HepG2 (cell line): ENCODE measurements around the gene FZD7. TPM values are rescaled to one million over a fixed set of nuclear protein-coding genes. Genes with fewer than 3 reads are reported as not detected.

Experiments used
- CREBL2 ChIP-seq: sonication (generic); formaldehyde crosslinking; IDR thresholded peaks from 2 replicates; pipeline ENCODE4 v1.8.1; 2023; ENCODE audit warnings: missing genetic modification reagents, mild to moderate bottlenecking, borderline replicate concordance
- CSRNP2 ChIP-seq: sonication (generic); formaldehyde crosslinking; conservative IDR thresholded peaks from 2 replicates; pipeline ENCODE4 v1.8.0; 2022; ENCODE audit warnings: low read depth, missing genetic modification reagents
- DMAP1 ChIP-seq: IDR thresholded peaks from 2 replicates; pipeline ENCODE4 v1.6.1; 2016
- FOXA1 ChIP-seq, 2 experiments: fragments of 450-650 bp in 1 of 2; sonication (generic) in 1 of 2; formaldehyde crosslinking in 1 of 2; IDR thresholded peaks; 2 replicates each; pipeline versions ENCODE4 v1.4.0 to v1.6.1; 2016 to 2020; ENCODE audit warnings: missing genetic modification reagents in 1 of 2
- FOXA3 ChIP-seq: IDR thresholded peaks from 2 replicates; pipeline ENCODE4 v1.6.1; 2016; ENCODE audit warnings: missing genetic modification reagents, missing compliant biosample characterization
- GFI1 ChIP-seq: sonication (generic); formaldehyde crosslinking; IDR thresholded peaks from 2 replicates; pipeline ENCODE4 v1.5.0; 2020; ENCODE audit warnings: missing genetic modification reagents, mild to moderate bottlenecking, borderline replicate concordance
- HOXD1 ChIP-seq: sonication (generic); formaldehyde crosslinking; IDR thresholded peaks from 2 replicates; pipeline ENCODE4 v1.5.0; 2020; ENCODE audit warnings: missing genetic modification reagents
- MXI1 ChIP-seq: IDR thresholded peaks from 3 replicates; pipeline ENCODE4 v1.6.1; 2012; ENCODE audit warnings: low read depth, low read length, inconsistent platforms, borderline replicate concordance
- NCOA5 ChIP-seq: sonication (generic); formaldehyde crosslinking; IDR thresholded peaks from 2 replicates; pipeline ENCODE4 v1.4.0; 2020; ENCODE audit warnings: missing genetic modification reagents
- PCBP2 ChIP-seq: fragments of 200-400 bp; formaldehyde crosslinking; optimal IDR thresholded peaks from 2 replicates; pipeline ENCODE3; 2018; ENCODE audit warnings: low read length, low read depth; ENCODE audit not compliant: poor library complexity, severe bottlenecking
- PHF8 ChIP-seq: sonication (generic); formaldehyde crosslinking; IDR thresholded peaks from 2 replicates; pipeline ENCODE4 v1.5.0; 2020; ENCODE audit warnings: missing genetic modification reagents
- SMAD1 ChIP-seq: sonication (generic); formaldehyde crosslinking; IDR thresholded peaks from 2 replicates; pipeline ENCODE4 v1.4.0; 2020; ENCODE audit warnings: missing genetic modification reagents, low read depth, mild to moderate bottlenecking, borderline replicate concordance
- TFDP2 ChIP-seq: sonication (generic); formaldehyde crosslinking; IDR thresholded peaks from 2 replicates; pipeline ENCODE4 v1.4.0; 2020; ENCODE audit warnings: missing genetic modification reagents
- ZMAT3 ChIP-seq: sonication (generic); formaldehyde crosslinking; conservative IDR thresholded peaks from 2 replicates; pipeline ENCODE4 v1.7.0; 2021; ENCODE audit warnings: missing genetic modification reagents
- ZNF605 ChIP-seq: sonication (generic); formaldehyde crosslinking; IDR thresholded peaks from 2 replicates; pipeline ENCODE4 v1.8.0; 2022; ENCODE audit warnings: mild to moderate bottlenecking, missing genetic modification reagents
- ZNF792 ChIP-seq: IDR thresholded peaks from 2 replicates; pipeline ENCODE4 v1.6.1; 2016
- ZNF841 ChIP-seq: sonication (generic); formaldehyde crosslinking; IDR thresholded peaks from 2 replicates; pipeline ENCODE4 v1.8.1; 2023; ENCODE audit warnings: missing genetic modification reagents, borderline replicate concordance
- ZSCAN31 ChIP-seq: sonication (generic); formaldehyde crosslinking; IDR thresholded peaks from 2 replicates; pipeline ENCODE4 v1.5.0; 2020; ENCODE audit warnings: low read depth, mild to moderate bottlenecking, missing genetic modification reagents
- polyA plus RNA-seq, 8 experiments: library from polyadenylated mRNA; depleted of rRNA in 3 of 8; stranded (reverse) in 7 of 8; unstranded in 1 of 8; fragments of >200 nt; fragmentation: Illumina TruSeq in 4 of 8; extraction: Trizol in 4 of 8; gene quantifications; 2 replicates each; pipeline versions ENCODE4 v1.2.1 to v1.2.3, GENCODE V29; 2011 to 2016; ENCODE audit warnings: low read depth in 4 of 8, missing spikeins in 1 of 8, mixed read lengths in 1 of 8; ENCODE audit not compliant: insufficient read depth in 1 of 8
- total RNA-seq, 5 experiments: library from RNA; depleted of rRNA; stranded (reverse); fragments of >200 nt; fragmentation: Illumina TruSeq; extraction: Trizol; gene quantifications; 2 replicates each; pipeline ENCODE4 v1.2.3, GENCODE V29; 2016; ENCODE audit warnings: low read depth in 1 of 5
- TF ChIP-seq, protein P1 (sequence below): IDR thresholded peaks from 2 replicates; pipeline ENCODE4 v1.6.1; 2016
- TF ChIP-seq, protein P2 (sequence below): sonication (generic); formaldehyde crosslinking; IDR thresholded peaks from 2 replicates; pipeline ENCODE4 v1.4.0; 2020; ENCODE audit warnings: missing genetic modification reagents
- TF ChIP-seq, protein P3 (sequence below): sonication (generic); formaldehyde crosslinking; IDR thresholded peaks from 2 replicates; pipeline ENCODE4 v1.5.1; 2020; ENCODE audit warnings: missing genetic modification reagents, mild to moderate bottlenecking, borderline replicate concordance

The FZD7 gene
- total and polyA plus RNA-seq, 2 of the 13 experiments (the other 11 are each of a cell fraction or from before 2014, with no cell fraction given) = 0.13 to 0.38 TPM

- TF ChIP-seq, protein P1, sequence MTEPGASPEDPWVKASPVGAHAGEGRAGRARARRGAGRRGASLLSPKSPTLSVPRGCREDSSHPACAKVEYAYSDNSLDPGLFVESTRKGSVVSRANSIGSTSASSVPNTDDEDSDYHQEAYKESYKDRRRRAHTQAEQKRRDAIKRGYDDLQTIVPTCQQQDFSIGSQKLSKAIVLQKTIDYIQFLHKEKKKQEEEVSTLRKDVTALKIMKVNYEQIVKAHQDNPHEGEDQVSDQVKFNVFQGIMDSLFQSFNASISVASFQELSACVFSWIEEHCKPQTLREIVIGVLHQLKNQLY = no peak
- TF ChIP-seq ZNF792 (CRISPR knock-in tag) (no peak), FOXA3 (CRISPR knock-in tag) (no peak), TFDP2 (peak; percentile 43; the same call in 1 of the 2 replicates), CREBL2 (CRISPR knock-in tag) (no peak), ZNF605 (CRISPR knock-in tag) (0 out of 2 replicates have a peak, but pooled peaks have one; percentile 40), SMAD1 (CRISPR knock-in tag) (no peak), CSRNP2 (CRISPR knock-in tag) (no peak), FOXA1 (IDR thresholded peaks at IDR 0.05) (no peak), FOXA1 (CRISPR knock-in tag; IDR thresholded peaks at IDR 0.05) (no peak), NCOA5 (CRISPR knock-in tag) (no peak), DMAP1 (0 out of 2 replicates have a peak, but pooled peaks have one; percentile 8), ZMAT3 (CRISPR knock-in tag) (0 out of 2 replicates have a peak, but pooled peaks have one; percentile 24), ZNF841 (CRISPR knock-in tag) (no peak), PCBP2 (no peak), PHF8 (CRISPR knock-in tag) (0 out of 2 replicates have a peak, but pooled peaks have one; percentile 22), GFI1 (CRISPR knock-in tag) (no peak; the same call in 1 of the 2 replicates), ZSCAN31 (CRISPR knock-in tag) (peak; percentile 52; the same call in 1 of the 2 replicates), HOXD1 (CRISPR knock-in tag) (no peak), MXI1 (no peak)
- TF ChIP-seq, protein P2, sequence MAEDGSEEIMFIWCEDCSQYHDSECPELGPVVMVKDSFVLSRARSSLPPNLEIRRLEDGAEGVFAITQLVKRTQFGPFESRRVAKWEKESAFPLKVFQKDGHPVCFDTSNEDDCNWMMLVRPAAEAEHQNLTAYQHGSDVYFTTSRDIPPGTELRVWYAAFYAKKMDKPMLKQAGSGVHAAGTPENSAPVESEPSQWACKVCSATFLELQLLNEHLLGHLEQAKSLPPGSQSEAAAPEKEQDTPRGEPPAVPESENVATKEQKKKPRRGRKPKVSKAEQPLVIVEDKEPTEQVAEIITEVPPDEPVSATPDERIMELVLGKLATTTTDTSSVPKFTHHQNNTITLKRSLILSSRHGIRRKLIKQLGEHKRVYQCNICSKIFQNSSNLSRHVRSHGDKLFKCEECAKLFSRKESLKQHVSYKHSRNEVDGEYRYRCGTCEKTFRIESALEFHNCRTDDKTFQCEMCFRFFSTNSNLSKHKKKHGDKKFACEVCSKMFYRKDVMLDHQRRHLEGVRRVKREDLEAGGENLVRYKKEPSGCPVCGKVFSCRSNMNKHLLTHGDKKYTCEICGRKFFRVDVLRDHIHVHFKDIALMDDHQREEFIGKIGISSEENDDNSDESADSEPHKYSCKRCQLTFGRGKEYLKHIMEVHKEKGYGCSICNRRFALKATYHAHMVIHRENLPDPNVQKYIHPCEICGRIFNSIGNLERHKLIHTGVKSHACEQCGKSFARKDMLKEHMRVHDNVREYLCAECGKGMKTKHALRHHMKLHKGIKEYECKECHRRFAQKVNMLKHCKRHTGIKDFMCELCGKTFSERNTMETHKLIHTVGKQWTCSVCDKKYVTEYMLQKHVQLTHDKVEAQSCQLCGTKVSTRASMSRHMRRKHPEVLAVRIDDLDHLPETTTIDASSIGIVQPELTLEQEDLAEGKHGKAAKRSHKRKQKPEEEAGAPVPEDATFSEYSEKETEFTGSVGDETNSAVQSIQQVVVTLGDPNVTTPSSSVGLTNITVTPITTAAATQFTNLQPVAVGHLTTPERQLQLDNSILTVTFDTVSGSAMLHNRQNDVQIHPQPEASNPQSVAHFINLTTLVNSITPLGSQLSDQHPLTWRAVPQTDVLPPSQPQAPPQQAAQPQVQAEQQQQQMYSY (CRISPR knock-in tag) = no peak
- TF ChIP-seq, protein P3, sequence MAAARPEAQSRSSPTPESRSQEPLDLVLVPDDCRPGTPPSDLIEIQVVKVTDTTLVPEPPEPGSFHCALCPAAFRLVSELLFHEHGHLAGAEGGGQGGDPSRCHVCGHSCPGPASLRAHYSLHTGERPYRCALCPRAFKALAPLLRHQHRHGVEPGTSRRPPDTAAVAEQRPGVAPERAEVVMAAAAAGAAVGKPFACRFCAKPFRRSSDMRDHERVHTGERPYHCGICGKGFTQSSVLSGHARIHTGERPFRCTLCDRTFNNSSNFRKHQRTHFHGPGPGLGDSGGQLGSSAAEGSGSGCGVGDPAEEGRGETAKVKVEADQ = 0 out of 2 replicates have a peak, but pooled peaks have one; percentile 23
These were observed at the start of gene FZD7 (continued) for GRCh38 chr2:202033317-202034248.
